ENCODE measurements around the gene KDM2B.

The KDM2B gene

GRCh38 chr12:121560392-121561008 is 20.3 kb downstream of the KDM2B start:
- DNase-seq = no peak

- DNase-seq = no peak
These were observed 21.9 kb downstream of the KDM2B start for GRCh38 chr12:121558956-121559355.

GRCh38 chr12:121550974-121551634 is 29.7 kb downstream of the KDM2B start:
- no peak for DNase-seq

- DNase-seq = no peak
These were observed 31.7 kb downstream of the KDM2B start for GRCh38 chr12:121549075-121549474.

GRCh38 chr12:121545480-121545879 is 35.3 kb downstream of the KDM2B start:
- DNase-seq = no peak

GRCh38 chr12:121543786-121544185 is 37.0 kb downstream of the KDM2B start:
- DNase-seq = no peak

GRCh38 chr12:121539908-121540307 is 40.9 kb downstream of the KDM2B start:
- no peak for DNase-seq

GRCh38 chr12:121538699-121539061 is 42.1 kb downstream of the KDM2B start:
- no peak for DNase-seq

GRCh38 chr12:121537814-121538698 is 42.8 kb downstream of the KDM2B start:
- DNase-seq = no peak

- peak; percentile 31 to 32 for DNase-seq
These were observed 43.7 kb downstream of the KDM2B start for GRCh38 chr12:121536899-121537813.

GRCh38 chr12:121536054-121536898 is 44.5 kb downstream of the KDM2B start:
- peak; percentile 44 to 58 for DNase-seq

- no peak for DNase-seq
These were observed 45.4 kb downstream of the KDM2B start for GRCh38 chr12:121535150-121536053.

- peak; percentile 68 to 75 for DNase-seq
These were observed 46.2 kb downstream of the KDM2B start for GRCh38 chr12:121534495-121535148.

GRCh38 chr12:121533394-121534090 is 47.3 kb downstream of the KDM2B start:
- no peak for DNase-seq

- DNase-seq = no peak
These were observed 48.1 kb downstream of the KDM2B start for GRCh38 chr12:121532503-121533393.

GRCh38 chr12:121531356-121531750 is 49.5 kb downstream of the KDM2B start:
- no peak for DNase-seq

- DNase-seq = peak; percentile 89 to 90
These were observed 50.0 kb downstream of the KDM2B start for GRCh38 chr12:121530600-121531355.

- DNase-seq = no peak
These were observed 51.6 kb downstream of the KDM2B start for GRCh38 chr12:121529184-121529583.
